MM.1S (cell line): ENCODE data around the gene NCAPG.

ENCODE experiments used
- DNase-seq: peaks from one replicate; pipeline ENCODE4 v3.0.0-alpha.2; 2015
- H2AFZ ChIP-seq: fragments of 300-600 bp; sonication (generic); 2 replicates; pipeline ENCODE4 v1.6.0; 2016; ENCODE audit warnings: antibody characterized with exemption, low read length
- H3F3A ChIP-seq: fragments of 300-600 bp; sonication (generic); 2 replicates; pipeline ENCODE4 v1.6.1; 2016; ENCODE audit warnings: mild to moderate bottlenecking, antibody characterized with exemption, low read length, moderate library complexity, mixed read lengths; ENCODE audit not compliant: insufficient read depth
- H3K27ac ChIP-seq: fragments of 300-600 bp; sonication (generic); 2 replicates; pipeline ENCODE4 v1.5.1; 2016; ENCODE audit warnings: mild to moderate bottlenecking, low read length
- H3K27me3 ChIP-seq: fragments of 300-600 bp; sonication (generic); replicated peaks from 2 replicates; pipeline ENCODE4 v1.6.0; 2016; ENCODE audit warnings: low read length; ENCODE audit not compliant: insufficient read depth
- H3K36me3 ChIP-seq: fragments of 300-600 bp; sonication (generic); replicated peaks from 2 replicates; pipeline ENCODE4 v1.6.1; 2016; ENCODE audit warnings: mild to moderate bottlenecking, low read length, mixed read lengths; ENCODE audit not compliant: insufficient read depth
- H3K4me1 ChIP-seq: fragments of 300-600 bp; sonication (generic); 2 replicates; pipeline ENCODE4 v1.6.1; 2016; ENCODE audit warnings: low read length, mixed read lengths
- H3K4me2 ChIP-seq: fragments of 300-600 bp; sonication (generic); 2 replicates; pipeline ENCODE4 v1.6.0; 2016; ENCODE audit warnings: low read depth, low read length
- H3K4me3 ChIP-seq: fragments of 300-600 bp; sonication (generic); 2 replicates; pipeline ENCODE4 v1.5.1; 2016; ENCODE audit warnings: low read length, mixed read lengths
- H3K79me2 ChIP-seq: fragments of 300-600 bp; sonication (generic); 2 replicates; pipeline ENCODE4 v1.6.1; 2016; ENCODE audit warnings: mixed run types, low read length, mixed read lengths
- H3K9ac ChIP-seq: fragments of 300-600 bp; sonication (generic); 2 replicates; pipeline ENCODE4 v1.6.1; 2016; ENCODE audit warnings: low read length, mixed read lengths
- H3K9me2 ChIP-seq: fragments of 300-600 bp; sonication (generic); replicated peaks from 2 replicates; pipeline ENCODE4 v1.6.1; 2016; ENCODE audit warnings: mild to moderate bottlenecking, low read length, mixed read lengths; ENCODE audit not compliant: insufficient read depth
- H3K9me3 ChIP-seq: fragments of 300-600 bp; sonication (generic); replicated peaks from 2 replicates; pipeline ENCODE4 v1.6.1; 2016; ENCODE audit warnings: mild to moderate bottlenecking, low read length, mixed read lengths; ENCODE audit not compliant: insufficient read depth
- H4K20me1 ChIP-seq: fragments of 300-600 bp; sonication (generic); 2 replicates; pipeline ENCODE4 v1.6.1; 2016; ENCODE audit warnings: mild to moderate bottlenecking, low read length, moderate library complexity, mixed read lengths; ENCODE audit not compliant: insufficient read depth
- CTCF ChIP-seq: fragments of 300-600 bp; sonication (generic); IDR thresholded peaks from 2 replicates; pipeline ENCODE4 v1.5.1; 2016; ENCODE audit warnings: antibody characterized with exemption, low read length, mixed read lengths
- EZH2 ChIP-seq: fragments of 300-600 bp; sonication (generic); optimal IDR thresholded peaks from 2 replicates; pipeline ENCODE3; 2017; ENCODE audit warnings: low read depth, mild to moderate bottlenecking, antibody characterized with exemption, low read length, mixed read lengths
- EZH2phosphoT487 ChIP-seq: fragments of 300-600 bp; sonication (generic); IDR thresholded peaks from 2 replicates; pipeline ENCODE4 v1.6.1; 2018; ENCODE audit warnings: antibody characterized with exemption, low read length

The NCAPG gene

GRCh38 chr4:17786567-17786966, 24.2 kb upstream of the NCAPG start:
- DNase-seq = no peak
- no peaks in the 10 kb centered on the region for H3K79me2 ChIP-seq
- H3K27me3 ChIP-seq = no peaks in the 10 kb centered on the region
- H3K9me2 ChIP-seq = no peaks in the 10 kb centered on the region
- no peak overlapping the region for H2AFZ ChIP-seq
- no peaks in the 10 kb centered on the region for H3K36me3 ChIP-seq
- H3K4me2 ChIP-seq = no peak overlapping the region
- peaks cover 4% of the 10 kb centered on the region; the same call in 1 of the 2 replicates for H3K4me1 ChIP-seq
- no peaks in the 10 kb centered on the region for H3K9me3 ChIP-seq
- no peak for TF ChIP-seq CTCF
- TF ChIP-seq EZH2 = no peak
- TF ChIP-seq EZH2phosphoT487 = no peak
- no peaks in the 10 kb centered on the region for H3F3A ChIP-seq
- H3K27ac ChIP-seq = no peak overlapping the region
- H4K20me1 ChIP-seq = no peaks in the 10 kb centered on the region
- H3K4me3 ChIP-seq = no peak overlapping the region
- H3K9ac ChIP-seq = no peak overlapping the region

- TF ChIP-seq CTCF = no peak
- TF ChIP-seq EZH2phosphoT487 = no peak
- TF ChIP-seq EZH2 = no peak
- Histone ChIP-seq H3K9me3 (no peaks in the 10 kb centered on the region), H3K4me3 (no peak overlapping the region), H3K4me2 (no peak overlapping the region), H3K36me3 (no peaks in the 10 kb centered on the region), H3F3A (no peaks in the 10 kb centered on the region), H3K27ac (no peak overlapping the region), H3K79me2 (no peaks in the 10 kb centered on the region), H3K9ac (no peak overlapping the region), H4K20me1 (no peaks in the 10 kb centered on the region), H2AFZ (no peak overlapping the region), H3K9me2 (no peaks in the 10 kb centered on the region), H3K27me3 (no peaks in the 10 kb centered on the region), H3K4me1 (peaks cover 4% of the 10 kb centered on the region; the same call in 1 of the 2 replicates)
- DNase-seq = no peak
Observed at GRCh38 chr4:17787315-17787714, 23.5 kb upstream of the NCAPG start.

GRCh38 chr4:17788956-17789355, 21.8 kb upstream of the NCAPG start:
- Histone ChIP-seq H2AFZ (no peak overlapping the region), H3K9me2 (no peaks in the 10 kb centered on the region), H3K4me1 (peaks cover 4% of the 10 kb centered on the region; the same call in 1 of the 2 replicates), H3F3A (no peaks in the 10 kb centered on the region), H3K27me3 (no peaks in the 10 kb centered on the region), H3K27ac (no peak overlapping the region), H3K9me3 (no peaks in the 10 kb centered on the region), H3K36me3 (no peaks in the 10 kb centered on the region), H3K4me2 (no peak overlapping the region), H4K20me1 (no peaks in the 10 kb centered on the region), H3K4me3 (no peak overlapping the region), H3K79me2 (no peaks in the 10 kb centered on the region), H3K9ac (no peak overlapping the region)
- TF ChIP-seq EZH2 (no peak), CTCF (no peak), EZH2phosphoT487 (no peak)
- no peak for DNase-seq
